Mucosa of gallbladder (tissue), 1 donor: ENCODE measurements around the gene CTSH. TPM values are rescaled to one million over a fixed set of nuclear protein-coding genes. Genes with fewer than 3 reads are reported as not detected.

Experiments used
- DNase-seq: peaks from one replicate; pipeline ENCODE4 v3.0.0-alpha.2; 2020; ENCODE audit warnings: low spot score
- total RNA-seq: library from RNA; stranded (reverse); gene quantifications from one replicate; pipeline ENCODE4 v1.2.1, GENCODE V29; 2021
- donor health status: DM: no; HTN: no; CAD: no.

Gene CTSH, protein sequence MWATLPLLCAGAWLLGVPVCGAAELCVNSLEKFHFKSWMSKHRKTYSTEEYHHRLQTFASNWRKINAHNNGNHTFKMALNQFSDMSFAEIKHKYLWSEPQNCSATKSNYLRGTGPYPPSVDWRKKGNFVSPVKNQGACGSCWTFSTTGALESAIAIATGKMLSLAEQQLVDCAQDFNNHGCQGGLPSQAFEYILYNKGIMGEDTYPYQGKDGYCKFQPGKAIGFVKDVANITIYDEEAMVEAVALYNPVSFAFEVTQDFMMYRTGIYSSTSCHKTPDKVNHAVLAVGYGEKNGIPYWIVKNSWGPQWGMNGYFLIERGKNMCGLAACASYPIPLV
- 465 TPM for total RNA-seq

- DNase-seq: peak; percentile 90
Measured at GRCh38 chr15:78944669-78945407, at the start of gene CTSH. Gene CTSH, minus strand, starts transcription at chr15:78945046. Its CDS starts 65 bp downstream, at chr15:78944981.

DNA sequence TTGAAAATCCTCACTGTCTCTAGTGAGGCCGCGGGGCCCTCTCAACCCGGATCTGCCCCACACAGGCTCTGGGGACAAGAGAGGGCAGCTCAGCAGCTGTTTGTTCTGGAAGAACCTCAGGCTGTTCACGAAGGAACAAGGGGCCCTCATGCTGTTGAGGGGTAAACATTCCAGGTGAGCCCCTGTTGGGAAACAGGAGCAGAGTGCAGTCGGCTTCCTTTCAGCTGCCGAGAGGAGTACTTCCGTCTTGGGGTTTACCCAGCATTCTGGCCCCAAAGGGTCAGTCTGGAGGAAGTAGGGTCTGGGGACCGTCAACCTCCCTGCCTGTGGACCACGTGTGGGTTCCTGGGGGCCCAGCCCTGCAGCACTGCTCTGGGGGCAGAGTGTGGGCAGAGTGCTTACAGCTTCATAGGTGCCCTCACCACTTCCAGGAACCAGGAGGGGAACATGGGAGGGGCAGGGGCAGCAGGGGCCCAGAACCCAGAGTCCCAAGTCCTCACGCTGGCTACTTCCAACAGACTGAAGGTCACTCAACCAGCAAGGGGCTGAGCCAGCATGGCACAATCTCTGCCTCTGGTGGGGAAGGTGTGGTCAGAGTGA is 49.2 kb upstream of the CTSH start:
- DNase-seq: no peak

- no peak for DNase-seq
Measured at GRCh38 chr15:78993257-78993930, 48.5 kb upstream of the CTSH start.

DNA sequence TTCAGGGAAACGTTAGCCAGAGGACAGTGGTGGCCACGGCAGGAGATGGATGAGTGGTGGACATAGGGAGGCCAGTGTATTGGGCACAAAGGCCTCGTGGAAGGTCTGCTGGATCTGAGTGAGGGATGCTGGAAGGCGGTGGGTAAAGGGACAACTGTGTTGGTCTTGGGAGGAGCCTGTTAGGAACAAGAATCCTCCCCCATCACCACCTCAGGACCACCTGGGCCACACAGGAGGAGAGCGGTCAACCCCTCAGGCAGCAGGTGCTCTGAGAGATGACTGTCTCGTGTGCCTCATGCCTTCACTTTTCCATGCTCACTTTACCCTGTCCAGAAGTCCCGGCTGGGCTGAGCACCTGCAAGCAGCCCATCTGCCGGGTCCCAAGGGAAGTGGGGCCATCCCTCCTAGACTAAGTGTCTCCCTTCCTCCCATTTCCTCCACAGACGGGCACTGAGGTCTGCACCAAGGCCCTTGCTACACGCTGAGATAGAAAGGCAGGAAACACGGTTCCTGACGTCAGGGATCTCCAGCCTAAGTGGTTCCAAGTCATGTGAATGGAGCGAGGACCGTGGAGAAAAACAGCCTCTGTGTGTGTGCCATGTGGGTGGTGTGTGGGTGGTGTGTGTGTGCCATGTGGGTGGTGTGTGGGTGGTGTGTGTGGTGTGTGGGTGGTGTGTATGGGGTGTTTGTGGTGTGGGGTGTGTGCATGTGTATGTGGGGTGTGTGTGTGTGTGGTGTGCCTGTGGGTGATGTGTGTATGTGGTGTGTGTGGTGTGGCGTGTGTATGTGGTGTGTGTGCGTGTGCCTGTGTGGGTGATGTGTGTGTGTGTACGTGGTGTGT is 47.8 kb upstream of the CTSH start:
- DNase-seq: no peak

GRCh38 chr15:78991879-78992278 is 47.0 kb upstream of the CTSH start:
- no peak for DNase-seq

- DNase-seq: no peak
Measured at GRCh38 chr15:78991476-78991875, 46.6 kb upstream of the CTSH start.

GRCh38 chr15:78990278-78990677 is 45.4 kb upstream of the CTSH start:
- DNase-seq: no peak

DNA sequence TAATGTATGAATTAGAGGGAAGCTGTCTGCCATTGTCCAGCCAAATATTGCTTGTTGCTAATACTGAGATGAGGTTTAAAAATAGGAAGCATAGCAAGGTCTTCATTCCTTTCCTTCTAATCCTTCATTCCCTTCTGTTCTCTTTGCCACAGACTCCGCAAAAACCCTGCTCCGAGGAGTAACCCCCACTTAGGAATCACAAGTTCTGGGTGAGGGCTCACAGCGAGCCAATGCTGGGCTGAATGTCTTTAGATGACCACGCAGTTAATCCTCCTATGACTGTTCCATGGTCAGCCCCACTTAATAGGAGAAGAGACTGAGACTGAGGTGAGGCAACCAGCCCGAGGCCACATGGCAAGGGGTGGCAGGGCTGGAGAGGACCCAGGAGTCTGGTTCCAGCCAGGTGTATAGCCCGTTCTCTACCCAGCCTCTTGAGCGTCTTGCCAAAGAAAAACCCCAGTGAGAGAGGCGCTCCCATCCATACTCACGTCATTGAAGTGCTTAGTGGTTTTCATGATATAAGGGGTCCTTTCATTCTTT is 44.9 kb upstream of the CTSH start:
- DNase-seq: no peak

GRCh38 chr15:78988361-78988911 is 43.6 kb upstream of the CTSH start:
- peak; percentile 95 for DNase-seq

DNA sequence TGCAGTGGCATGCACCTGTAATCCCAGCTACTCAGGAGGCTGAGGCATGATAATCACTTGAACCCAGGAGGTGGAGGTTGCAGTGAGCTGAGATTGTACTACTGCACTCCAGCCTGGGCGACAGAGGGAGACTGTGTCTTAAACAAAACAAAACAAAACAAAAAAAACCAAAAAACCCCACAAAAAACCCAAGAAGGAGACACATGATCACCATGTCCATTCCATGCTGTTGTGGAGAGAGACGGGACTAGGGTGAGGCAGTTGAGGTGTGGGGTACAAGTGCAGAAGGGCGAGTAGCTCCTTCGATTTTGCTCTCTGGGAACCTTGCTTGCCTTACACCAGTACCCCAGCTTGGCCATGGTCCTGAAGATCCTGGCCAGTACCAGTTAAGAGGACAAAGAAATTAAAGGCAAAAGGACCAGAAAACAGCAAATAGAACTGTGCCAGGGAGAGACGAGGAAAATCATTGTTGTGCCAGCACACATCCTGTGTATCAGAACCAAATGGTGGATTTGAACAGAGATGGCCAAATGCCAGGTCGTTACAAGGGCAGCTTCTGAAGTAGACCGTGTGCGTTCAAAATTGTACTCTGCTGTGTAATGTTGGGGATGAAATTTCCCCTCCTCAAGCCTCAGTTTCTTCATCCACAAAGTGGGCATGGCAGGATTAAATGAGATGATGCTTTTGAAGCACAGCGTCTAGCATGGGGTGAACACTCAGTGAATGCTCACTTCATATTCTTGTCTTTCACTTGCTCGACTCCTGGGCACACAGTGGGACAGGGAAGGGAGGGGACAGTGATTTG is 42.9 kb upstream of the CTSH start:
- no peak for DNase-seq

- no peak for DNase-seq
Measured at GRCh38 chr15:78985859-78986475, 41.1 kb upstream of the CTSH start.

DNA sequence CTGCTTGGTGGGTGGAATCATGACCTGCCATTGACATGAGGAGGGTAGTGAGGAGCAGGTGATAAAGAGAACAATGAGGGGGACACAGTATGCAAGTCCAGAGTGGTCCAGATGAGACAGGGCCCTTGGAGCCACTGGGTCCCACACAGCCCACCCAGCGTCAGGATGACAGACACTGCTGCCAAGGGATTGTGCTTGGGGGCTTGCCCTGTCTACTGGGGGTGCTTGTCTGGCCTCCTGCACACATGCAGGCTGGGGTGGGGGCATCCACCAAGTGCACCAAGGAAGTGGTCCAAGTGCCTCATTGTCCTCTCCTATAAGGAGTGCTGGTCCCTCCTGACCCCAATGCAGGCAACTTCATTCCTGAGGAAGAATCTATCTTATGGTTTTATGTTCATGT is 39.2 kb upstream of the CTSH start:
- DNase-seq: no peak

GRCh38 chr15:78983146-78983918 is 38.5 kb upstream of the CTSH start:
- DNase-seq: no peak

GRCh38 chr15:78982736-78983135 is 37.9 kb upstream of the CTSH start:
- DNase-seq: no peak

DNA sequence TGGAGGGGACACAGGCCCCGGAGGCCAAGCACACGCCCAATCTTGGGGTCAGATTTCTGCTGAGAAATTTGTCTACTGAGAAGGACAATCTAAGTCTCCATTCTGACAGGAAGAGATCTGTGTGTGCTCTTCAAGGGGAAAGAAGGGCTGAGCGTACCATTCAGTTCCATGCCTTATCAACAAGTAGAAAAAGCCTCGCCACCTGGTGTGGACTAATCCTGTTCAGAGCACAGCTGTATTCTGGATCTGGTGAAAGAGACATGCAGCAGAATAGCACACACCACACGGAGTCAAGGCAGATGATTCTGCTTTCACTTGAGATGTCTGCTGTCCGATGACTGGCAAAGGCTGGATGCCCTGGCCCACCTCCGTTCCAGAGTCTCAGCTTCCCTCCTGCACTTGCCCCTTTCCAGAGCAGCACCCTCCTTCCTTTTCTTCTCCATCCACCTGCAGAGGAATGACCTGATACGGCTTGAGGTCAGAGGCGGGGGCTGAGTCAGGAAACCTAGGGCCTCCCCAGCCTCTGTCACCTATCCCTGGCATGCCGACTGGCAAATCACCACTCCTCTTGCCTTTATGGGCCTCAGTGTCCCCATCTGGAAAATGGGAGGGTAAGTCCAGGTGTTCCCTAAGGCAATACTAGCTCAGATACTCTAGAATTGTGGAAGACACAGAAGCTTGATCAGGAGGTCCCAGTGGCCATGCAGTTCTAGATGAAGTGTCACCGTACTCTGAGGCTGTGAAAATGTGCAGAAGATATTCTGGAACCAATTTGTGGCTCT is 36.9 kb upstream of the CTSH start:
- no peak for DNase-seq

DNA sequence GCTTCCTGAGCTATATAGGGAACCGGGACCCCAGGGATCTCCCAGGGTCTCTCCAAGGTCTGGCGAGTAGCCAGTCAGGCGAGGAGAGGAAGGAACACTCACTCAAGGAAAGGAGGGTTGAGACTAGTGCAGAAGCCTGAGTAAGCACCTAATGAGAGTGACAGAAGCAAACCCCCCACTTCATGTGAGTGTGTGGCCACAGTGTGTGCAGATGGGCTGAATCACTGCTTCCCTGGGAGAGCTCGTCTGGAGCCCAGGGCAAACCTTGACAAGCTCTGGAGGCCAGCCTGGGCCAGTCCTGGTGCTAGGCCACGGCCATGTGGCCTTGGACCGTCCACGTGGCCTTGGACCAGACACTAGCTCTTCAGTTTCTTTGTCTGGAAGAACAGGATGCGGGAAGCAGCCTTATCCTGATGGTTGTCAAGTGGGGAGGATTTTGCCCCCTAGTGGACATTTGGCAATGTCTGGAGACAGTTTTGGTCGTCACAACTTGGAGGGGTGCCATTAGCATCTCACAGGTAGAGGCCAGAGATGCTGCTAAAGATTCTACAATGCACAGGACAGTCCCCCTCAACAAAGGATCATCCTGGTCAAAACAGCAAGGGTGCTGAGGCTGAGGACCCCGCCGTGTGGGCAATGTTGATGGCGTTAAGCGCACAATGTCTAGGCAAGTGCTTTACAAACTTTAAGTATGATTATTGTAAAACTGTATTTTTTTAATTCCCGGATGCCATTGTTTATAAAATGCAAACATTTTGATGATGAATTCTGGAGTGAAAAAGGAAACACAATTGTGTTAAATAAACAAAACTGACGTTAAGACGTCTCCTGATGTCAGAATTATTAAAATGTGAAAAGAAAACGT is 34.8 kb upstream of the CTSH start:
- DNase-seq: peak; percentile 85
